Hematopoietic multipotent progenitor cell treated with erythropoietin and hydrocortisone succinate and interleukin-3 and kit ligand, for 6 days (in vitro differentiated cells): ENCODE data around the gene JUND.

Source experiments
- DNase-seq: peaks from one replicate; pipeline ENCODE4 v3.0.0-alpha.2; 2015

Gene JUND

DNA sequence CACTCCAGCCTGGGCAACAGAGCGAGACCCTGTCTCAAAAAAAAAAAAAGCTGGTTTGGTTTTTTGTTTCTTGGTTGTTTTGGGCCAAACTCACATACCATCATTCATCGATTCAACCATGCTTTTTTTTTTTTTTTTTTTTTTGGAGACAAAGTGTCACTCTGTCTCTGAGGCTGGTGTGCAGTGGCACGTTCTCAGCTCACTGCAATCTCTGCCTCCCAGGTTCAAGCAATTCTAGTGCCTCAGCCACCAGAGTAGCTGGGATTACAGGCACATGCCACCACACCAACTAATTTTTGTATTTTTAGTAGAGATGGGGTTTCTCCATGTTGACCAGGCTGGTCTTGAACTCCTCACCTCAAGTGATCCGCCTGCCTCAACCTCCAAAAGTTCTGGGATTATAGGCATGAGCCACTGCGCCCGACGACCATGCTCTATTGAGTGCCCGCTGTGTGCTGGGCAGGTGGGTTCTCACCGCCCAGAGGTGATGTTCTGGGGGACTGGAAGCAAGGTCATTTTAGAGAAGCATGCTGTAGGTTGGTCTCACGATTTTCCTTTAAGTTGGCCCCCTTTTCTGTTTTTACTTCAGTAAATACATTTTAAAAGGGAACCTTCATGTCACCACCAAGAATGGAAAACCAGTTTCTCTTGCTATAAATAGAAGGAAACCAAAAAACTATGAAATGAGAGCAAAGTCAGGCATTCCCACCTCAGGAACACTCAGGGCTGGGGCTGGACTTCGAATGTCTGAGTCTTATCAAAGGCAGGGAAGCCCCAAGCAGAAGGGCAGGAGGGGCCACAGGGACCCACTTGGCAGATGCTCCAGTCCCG, 8.3 kb upstream of the JUND start:
- no peak for DNase-seq

DNA sequence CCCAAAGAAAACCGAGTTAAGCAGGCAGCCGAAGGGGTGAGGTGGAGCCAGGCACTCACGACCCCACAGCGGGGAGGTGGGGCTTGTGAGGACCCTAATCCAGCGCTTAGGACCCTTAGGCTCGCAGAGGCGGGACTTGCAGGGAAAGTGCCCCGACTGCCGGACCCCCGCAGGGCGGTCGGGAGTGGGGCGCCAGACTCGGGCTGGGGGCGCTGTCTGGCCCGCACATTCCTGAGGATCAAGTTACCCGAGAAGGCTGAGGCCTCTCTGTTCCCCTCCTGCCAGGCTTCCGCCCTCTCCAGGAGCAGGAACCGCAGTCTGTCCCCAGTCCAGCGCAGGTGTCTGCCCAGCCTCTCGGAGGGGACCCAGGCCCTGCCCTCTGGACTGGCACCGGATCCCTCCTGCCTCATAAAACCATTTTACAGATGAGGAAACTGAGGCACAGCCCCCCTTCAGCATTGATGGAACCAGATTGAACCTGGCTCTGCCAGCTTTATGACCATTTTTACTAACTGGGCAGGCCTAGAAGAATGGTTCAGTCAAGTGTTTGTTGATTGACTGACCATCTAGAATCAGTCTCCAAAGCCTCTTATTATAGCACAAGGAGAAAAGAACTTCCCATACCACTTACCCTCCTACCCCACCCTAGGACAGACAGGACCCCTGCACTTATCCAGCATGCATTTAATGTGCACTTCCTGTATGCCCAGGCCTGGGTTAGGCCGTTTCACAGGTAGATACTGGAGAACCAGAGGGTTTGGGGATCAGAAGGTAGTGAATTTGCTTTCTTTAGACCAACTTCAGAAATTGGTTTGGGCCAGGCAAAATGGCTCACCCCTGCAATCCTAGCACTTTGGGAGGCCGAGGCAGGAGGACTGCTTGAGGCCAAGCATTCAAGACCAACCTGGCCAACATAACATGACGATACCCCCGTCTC, 6.7 kb upstream of the JUND start:
- DNase-seq: no peak

- no peak for DNase-seq
Measured at GRCh38 chr19:18286973-18287635, 5.7 kb upstream of the JUND start.

DNA sequence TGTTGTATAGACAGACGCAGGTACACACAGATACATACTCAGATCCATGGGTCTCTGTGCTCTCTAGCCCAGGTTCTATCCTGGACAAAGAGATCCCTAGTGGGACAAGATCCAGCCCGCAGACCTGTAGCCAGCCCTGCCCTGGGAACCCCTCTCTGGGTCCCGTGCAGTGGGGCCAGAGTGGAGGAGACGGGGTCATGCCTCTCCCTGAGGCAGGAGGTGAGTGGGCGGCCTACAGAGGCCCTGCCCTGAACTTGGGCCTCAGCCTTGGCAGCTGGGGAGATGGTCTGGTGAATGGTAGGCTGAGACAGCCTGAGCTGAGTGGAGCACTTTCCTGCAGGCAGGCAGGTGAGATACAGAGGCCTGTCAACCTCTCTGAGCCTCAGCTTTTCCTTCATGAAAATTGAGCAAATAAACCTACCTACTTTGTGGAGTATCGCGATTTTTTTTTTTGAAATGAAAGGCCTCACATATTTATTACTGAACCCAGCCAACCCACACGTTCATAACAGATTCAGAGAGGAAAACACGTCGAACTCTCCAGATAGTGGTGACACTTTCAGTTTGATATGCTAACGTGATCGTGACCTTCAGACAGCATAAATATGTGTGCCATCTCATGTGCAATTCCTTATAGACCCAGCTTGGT, 3.4 kb upstream of the JUND start:
- peak; percentile 43 for DNase-seq

DNA sequence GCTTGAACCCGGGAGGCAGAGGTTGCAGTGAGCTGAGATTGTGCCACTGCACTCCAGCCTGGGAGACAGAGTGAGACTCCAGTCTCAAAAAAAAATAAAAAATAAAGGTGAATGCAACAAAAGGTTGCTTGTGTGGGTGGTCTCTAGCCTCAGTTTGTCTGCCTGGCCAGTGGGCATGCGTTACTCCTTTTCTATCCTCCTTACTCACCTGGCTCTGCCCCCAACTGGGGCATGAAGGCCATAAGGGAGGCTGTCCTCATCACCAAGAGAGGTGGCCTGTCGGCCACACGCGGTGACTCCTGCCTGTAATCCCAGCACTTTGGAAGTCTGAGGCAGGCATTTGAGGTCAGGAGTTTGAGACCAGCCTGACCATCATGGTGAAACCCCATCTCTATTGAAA, 1.9 kb upstream of the JUND start:
- no peak for DNase-seq

GRCh38 chr19:18282788-18283141, 1.3 kb upstream of the JUND start:
- peak; percentile 77 for DNase-seq

DNA sequence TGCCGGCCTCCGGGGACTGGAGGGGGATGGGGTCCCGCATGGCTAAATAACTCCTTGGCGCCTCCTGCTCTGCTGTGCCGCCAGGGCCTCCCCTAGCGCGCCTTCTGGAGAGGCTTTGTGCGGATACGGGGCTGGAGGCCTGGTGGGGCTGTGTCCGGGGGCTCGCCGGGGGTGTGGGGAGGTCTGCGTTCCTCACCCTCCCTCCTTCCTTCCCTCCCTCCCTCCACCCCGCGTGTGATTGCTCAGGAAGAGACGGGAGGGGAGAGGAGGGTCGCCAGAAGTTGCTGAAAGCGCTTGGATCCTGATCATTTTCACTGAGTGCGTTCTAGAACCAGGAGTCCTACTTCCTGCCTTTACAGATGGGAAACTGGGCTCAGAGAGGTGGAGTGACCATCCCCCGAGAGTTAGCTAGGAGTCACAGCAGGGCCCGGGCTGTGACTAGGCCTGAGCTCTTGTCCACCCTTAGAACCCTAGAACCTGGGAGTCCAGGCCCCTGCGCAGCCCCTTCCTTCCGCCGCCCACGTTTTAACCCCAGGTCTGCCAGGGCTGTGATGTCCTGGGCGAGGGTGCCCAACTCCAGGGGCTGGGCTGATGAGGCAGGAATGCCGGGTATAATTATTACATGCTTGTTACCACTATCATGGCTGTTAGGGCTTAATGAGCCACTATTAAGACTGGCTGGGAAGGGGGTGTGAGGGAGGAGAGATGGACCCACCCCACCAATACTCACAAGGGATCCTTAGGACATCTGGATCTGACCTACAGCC, 782 bp upstream of the JUND start:
- DNase-seq: no peak

GRCh38 chr19:18280247-18281081, 958 bp downstream of the JUND start:
- peak; percentile 87 for DNase-seq

DNA sequence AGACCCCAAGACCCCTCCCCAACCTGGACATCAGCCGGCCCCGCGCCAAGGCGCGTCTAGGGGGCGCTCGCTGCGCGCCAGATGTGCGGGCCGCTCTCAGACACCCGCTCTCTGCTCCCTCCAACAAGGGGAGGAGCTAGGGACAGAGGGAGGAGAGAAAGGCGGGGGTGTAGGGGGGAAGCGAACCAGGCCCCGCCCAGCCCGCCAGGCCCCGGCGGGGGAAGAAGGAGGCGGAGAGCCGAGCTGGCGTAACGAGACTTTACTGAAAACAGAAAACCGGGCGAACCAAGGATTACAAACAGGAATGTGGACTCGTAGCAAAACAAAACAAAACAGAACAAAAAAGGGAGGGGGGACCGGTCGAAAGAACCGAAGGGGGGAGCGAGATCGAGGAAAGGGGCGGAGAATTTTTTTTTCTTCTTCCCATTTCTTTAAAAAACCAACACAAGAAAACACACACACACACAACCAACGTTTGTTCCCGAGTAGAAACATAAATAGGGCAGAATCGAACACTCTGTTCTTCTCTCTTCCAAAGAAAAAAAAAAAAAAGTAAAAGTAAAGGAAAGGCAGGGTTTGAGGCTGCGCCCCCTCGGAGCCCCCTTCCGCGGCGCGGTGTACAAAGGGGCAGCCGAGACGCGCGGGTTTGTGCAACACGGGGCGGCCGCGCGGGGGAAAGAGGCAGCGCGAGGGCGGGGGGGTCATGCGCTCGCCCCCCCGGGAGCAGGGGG, 1.7 kb downstream of the JUND start:
- peak; percentile 98 for DNase-seq

- no peak for DNase-seq
Measured at GRCh38 chr19:18279266-18279515, 2.2 kb downstream of the JUND start.

DNA sequence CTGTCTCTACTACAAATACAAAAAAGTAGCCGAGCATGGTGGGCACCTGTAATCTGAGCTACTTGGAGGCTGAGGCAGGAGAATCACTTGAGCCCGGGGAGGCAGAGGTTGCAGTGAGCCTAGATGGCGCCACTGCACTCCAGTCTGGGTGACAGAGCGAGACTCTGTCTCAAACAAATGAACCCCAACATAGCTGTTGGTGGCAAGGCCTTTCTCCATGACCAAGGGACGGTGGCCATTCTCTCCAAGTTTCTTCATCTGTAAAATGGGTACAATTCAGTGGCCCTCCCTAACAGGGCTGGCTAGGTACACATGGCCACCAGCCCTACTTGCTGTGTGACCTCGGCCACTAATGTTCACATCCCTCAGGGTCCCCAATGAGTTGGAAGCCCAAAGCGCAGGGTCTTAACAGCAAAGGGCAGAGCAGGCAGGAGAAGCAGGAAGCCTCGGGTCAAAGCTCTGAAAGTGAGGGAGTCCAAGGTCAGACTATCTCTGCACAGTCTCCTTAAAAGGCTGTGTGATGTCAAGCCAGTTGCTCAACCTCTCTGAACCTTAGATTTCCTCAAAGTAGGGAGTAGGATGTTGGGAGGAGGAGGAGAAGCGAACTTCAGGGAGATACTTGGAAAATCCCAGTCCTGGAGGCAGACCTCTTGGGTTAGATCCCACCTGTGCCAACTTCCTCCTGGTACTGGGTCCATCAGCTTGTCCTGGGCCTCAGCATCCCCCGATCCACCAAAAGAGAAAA, 2.7 kb downstream of the JUND start:
- DNase-seq: peak; percentile 53

DNA sequence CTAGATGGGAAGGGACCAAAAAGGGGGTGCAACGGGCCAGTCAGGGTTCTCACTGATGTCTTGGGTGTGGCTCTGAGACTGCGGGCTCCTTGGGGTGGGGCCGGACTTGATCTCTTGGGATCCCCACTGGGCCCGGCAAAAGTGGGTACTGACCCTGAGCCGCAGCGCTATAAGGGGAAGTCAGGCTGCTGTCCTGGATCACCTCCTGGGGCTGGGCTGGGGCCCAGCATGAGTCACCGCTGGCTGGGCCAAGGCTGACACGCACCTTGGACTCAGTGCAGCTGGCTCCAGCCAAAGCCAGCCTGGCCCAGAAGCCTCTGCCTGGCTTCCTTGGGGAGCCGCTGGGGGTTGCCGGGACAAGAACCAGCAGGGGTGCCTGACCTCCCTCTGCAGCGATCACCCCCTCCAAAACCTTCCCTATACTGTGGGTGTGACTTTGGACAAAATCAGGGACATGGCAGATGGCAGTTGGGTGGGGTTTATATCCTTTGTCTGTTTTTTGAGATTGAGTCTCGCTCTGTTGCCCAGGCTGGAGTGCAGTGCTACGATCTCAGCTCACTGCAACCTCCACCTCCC, 6.6 kb downstream of the JUND start:
- peak; percentile 47 for DNase-seq

GRCh38 chr19:18274219-18274780, 7.1 kb downstream of the JUND start, which contains the start of gene IQCN:
Gene IQCN (minus strand): TSS chr19:18274452. CDS start chr19:18269478, 4,974 bp downstream.
- no peak for DNase-seq

- no peak for DNase-seq
Measured at GRCh38 chr19:18273561-18274218, 7.7 kb downstream of the JUND start.

- no peak for DNase-seq
Measured at GRCh38 chr19:18271433-18271841, 10.0 kb downstream of the JUND start.

DNA sequence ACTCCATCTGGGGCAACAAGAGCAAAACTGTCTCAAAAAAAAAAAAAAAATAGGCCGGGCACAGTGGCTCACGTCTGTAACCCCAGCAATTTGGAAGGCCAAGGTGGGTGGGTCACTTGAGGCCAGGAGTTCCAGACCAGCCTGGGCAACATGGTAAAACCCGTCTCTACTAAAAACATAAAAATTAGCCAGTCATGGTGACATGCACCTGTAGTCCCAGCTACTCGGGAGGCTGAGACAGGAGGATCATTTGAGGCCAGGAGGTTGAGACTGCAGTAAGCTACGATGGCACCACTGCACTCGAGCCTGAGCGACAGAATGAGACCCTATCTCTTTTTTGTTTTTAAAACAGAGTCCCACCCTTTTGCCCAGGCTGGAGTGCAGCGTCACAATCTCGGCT, 11.1 kb downstream of the JUND start:
- no peak for DNase-seq

DNA sequence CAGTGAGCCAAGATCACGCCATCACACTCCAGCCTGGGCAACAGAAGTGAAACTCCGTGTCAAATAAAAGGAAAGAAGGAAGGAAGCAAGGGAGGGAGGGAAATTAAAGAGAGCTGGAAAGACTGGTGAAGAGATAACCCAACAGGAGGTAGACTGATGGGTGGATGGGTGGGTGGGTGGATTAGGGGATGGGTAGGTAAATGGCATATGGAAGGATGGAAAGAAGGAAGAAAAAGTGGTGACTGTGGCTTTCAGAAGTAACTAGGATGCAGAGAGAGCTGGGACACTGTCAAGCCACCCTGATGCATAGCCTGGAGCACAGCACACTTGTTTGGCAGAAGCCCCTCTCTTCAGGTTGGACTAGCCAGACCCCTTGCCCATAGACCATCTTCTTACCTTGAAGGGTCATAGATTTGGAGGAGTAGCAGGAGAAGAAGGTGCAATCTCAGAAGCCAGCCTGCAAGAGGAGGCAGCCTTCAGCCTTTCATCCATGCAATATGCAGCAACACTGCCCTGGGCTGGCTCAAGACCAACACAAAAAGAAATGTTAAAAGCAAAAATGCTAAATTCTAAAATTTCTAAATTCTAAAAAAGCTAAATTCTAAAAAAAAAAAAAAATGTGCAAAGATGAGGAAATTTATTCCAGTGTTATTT, 12.2 kb downstream of the JUND start:
- no peak for DNase-seq
